Cerebellar nuclear complex (tissue), 1 donor: Measurements from ENCODE around the gene KASH5.

Experiments
- DNase-seq, 2 experiments: peaks; one replicate each; lab custom pipeline; 2025; lab: John Stamatoyannopoulos, UW

KASH5 gene

GRCh38 chr19:49387936-49388372, at the start of gene KASH5:
KASH5 (plus strand) TSS chr19:49388249; CDS start chr19:49390884, 2,635 bp downstream.
- DNase-seq = no peak

DNA sequence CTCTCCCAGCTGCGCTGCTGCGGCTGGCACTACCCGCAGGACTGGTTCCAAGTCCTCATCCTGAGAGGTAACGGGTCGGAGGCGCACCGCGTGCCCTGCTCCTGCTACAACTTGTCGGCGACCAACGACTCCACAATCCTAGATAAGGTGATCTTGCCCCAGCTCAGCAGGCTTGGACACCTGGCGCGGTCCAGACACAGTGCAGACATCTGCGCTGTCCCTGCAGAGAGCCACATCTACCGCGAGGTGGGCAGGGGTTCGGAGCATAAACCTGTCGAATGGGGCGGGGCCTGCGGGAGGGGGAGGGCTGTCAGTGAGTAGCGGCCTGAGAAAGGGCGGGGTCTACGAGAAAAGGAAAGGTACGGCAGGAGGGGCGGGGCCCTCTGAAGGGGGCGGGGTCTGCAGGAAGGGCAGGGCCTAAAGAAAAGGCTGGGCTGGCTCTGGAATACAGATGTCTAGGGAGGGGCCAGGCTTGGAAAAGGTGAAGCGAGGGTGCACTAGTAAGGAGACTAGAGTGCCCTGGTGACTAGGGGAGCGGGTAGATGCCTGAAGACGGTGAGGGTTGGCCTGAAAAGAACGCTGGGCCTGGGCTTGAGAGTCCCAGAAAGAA, 49.3 kb upstream of the KASH5 start:
- no peak for DNase-seq

GRCh38 chr19:49339301-49340068, 48.6 kb upstream of the KASH5 start:
- no peak for DNase-seq

- DNase-seq = no peak
Measured at GRCh38 chr19:49340069-49340864, 47.8 kb upstream of the KASH5 start.

DNA sequence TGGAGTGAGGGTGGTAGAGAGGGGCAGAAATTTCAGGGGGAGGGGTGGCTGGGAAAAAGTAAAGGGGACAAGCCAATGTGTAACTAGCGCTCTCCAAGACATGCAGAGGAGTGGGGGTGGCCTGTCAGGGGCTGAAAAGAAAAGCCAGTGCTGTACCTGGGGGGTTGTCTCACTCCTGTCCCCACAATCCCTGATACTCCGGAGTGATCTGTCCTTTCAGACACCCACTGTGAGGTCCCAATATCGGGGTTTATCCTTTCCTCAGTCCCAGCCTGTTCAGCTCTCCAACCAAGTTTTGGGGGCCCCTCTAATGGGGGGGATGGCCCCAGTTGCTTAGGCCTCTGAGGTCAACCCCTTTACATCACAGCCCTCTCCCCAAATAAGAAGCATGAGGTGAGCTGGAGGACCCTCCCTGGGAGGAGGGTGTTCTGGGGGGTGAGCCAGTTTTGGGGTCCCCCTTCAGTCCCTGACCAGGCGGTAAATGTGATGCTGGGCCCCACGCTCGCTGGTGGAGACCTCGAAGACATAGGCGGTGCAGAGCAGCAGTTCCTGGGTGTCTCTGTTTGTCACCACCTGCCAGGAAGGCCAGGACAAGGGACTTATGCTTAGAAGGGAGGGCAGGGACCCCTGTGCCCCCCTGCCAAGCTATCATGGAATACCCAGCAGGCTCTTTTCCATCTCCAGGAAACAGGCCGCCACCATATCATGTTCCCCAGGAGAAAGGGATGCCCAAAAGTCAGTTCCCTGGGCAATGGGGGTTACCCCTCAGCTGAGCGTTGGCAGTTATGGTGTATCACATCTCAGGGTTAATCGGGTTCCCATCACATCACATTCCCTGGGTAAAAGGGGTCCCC, 47.0 kb upstream of the KASH5 start:
- no peak for DNase-seq

DNA sequence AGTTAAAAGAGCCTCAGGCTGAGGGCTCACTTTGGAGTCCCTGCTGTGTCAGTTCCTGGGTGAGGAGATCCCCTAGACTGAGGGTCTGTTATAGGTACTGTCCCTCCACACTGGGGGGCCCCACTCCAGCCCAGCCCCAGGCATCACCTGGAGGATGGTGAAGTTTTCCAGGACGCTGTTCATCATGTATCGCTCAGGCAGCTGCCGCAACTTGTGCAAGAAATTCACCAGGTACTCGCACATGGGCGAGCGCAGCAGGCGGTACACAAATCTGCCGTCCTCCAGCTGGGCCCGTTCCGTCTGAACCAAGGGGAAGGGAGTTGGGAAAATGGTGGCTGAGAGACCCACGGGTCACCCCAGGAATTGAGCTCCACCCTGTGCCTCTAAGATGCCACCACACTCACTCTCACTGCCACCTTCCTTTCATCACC, 45.7 kb upstream of the KASH5 start:
- no peak for DNase-seq

DNA sequence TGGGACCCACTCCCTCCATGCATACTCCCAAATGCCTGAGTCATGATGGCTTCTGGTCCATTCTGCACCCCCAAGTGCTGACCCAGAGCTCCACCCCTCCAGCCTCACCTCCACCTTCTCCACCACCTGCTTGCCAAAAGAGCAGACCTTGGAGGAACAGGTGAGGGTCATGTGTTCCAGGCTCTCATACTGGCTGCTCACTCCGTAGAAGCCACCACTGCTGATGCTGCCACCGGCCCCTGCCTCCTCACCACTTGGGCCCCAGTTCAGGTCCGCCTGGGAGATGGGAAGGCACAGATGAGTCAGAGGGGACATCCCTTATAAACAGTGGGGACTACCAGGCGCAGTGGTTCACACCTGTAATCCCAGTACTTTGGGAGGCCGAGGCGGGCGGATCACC, 44.9 kb upstream of the KASH5 start:
- no peak for DNase-seq

- no peak for DNase-seq
Measured at GRCh38 chr19:49344505-49345423, 43.3 kb upstream of the KASH5 start.

- no peak for DNase-seq
Measured at GRCh38 chr19:49347191-49347590, 40.9 kb upstream of the KASH5 start.

DNA sequence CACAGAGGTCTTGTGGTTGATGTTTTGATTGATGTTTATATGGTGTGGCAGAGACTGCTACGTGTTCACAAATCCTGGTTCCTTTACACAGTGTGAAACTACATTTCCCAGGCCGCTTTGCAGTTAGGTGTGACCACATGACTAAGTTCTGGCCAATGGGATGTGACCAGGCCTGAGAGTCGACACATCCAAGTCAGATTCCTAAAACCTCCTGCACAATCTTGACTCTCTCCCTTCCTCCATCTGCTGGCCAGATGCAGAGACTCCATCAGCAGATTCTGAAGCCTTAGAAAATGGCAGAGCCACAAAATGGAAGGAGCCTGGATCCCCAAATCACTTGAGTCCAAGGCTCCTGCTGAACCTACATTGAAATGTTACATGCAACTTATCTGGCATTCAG, 40.2 kb upstream of the KASH5 start:
- DNase-seq = no peak

- no peak for DNase-seq
Measured at GRCh38 chr19:49348305-49349189, 39.5 kb upstream of the KASH5 start.

- no peak for DNase-seq
Measured at GRCh38 chr19:49349567-49349966, 38.5 kb upstream of the KASH5 start.

DNA sequence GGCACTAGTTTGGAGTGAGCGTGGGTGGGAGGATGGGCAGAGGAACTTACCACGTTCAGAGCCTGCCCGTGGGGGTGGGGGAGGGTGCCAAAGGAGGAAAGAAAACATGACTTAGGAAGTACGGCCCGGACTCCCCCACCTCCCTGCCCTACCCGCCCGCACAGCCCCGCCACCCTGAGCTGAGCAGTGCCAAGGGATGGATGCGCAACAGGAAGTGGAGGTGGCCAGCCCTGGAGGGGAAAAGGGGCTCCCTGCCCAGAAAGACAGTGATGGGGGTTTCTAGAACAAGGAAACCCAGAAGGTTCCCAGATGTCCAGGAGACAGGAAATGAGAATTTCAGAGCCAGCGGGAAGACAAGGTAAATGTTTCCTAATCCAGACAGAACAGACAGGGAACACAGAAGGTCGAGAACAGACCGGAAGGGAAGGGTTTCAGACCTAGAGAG, 32.1 kb upstream of the KASH5 start:
- no peak for DNase-seq

- no peak for DNase-seq
Measured at GRCh38 chr19:49356382-49356781, 31.7 kb upstream of the KASH5 start.

- DNase-seq = no peak
Measured at GRCh38 chr19:49357186-49357585, 30.9 kb upstream of the KASH5 start.

GRCh38 chr19:49359851-49360820, 27.9 kb upstream of the KASH5 start:
- DNase-seq = no peak

GRCh38 chr19:49361438-49362047, 26.5 kb upstream of the KASH5 start:
- no peak for DNase-seq
